ENCODE results near the gene PLXNA2.

The PLXNA2 gene

DNA sequence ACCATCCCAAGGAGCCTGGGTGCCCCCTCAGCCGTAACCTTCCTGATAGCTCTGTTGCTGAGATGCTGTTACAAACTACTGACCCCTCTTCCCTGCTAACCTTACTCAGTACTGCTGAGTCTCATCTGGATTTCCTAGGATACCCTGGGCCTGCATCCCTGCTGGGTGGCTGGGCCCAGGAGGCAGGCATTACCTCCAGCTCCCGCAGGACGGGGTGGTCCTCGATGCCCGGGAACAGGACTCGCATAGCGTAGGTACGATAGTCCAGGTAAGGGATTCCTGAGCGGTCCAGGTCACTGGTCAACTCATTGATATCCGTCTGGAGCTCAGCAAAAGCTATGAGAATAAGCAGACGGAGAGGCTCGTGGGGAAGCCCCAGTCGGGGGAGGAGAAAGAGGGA is 201.3 kb downstream of the PLXNA2 start:
- DNase-seq (ENCODE audit: low read depth in 2 of 2): no peak

GRCh38 chr1:208042041-208042615 is 202.1 kb downstream of the PLXNA2 start:
- no peak for DNase-seq (ENCODE audit: low read depth in 2 of 2)

DNA sequence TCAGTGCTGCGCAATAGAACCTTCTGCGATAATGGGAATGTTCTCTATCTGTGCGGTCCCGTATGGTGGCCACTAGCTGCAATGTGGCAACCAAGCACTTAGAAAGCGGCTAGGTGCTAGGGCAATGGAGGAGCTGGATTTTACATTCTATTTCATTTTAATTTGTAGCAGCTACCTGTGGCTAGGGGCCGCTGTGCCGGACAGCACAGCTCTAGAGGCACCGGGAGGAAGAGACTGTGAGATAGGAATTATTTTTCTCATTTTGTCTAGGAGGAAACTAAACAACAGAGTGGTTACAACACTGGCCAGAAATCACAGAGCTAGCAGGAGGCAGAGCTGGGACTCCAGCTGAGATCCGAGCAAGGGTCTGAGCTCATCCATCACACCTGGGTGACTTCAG is 202.7 kb downstream of the PLXNA2 start:
- DNase-seq (ENCODE audit: low read depth in 2 of 2): no peak

DNA sequence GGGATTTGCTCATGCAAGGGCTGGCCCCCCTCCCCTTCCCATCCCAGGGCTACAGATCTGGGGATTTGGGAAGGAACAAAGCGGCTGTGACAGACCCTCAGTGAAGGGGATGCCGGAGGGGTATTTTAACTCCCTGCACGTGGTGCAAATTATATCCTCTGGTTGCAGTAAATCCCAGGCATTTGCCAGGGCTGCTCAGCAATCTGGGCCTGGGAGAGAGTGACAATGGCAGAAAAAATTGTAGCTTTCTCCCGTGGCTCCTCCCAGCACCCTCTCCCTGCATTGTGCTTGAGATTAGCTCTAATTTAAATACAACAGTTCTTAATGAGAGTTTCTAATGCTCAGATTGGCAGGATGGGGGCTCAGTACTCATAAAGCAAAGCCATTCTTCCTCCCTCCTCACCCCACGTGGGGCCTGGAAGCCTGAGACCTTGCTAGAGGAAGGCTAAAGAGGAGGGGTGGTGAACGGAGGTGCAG is 203.3 kb downstream of the PLXNA2 start:
- no peak for DNase-seq (ENCODE audit: low read depth in 2 of 2)

- no peak for DNase-seq (ENCODE audit: low read depth in 2 of 2)
Measured at GRCh38 chr1:208039536-208040332, 204.4 kb downstream of the PLXNA2 start.

DNA sequence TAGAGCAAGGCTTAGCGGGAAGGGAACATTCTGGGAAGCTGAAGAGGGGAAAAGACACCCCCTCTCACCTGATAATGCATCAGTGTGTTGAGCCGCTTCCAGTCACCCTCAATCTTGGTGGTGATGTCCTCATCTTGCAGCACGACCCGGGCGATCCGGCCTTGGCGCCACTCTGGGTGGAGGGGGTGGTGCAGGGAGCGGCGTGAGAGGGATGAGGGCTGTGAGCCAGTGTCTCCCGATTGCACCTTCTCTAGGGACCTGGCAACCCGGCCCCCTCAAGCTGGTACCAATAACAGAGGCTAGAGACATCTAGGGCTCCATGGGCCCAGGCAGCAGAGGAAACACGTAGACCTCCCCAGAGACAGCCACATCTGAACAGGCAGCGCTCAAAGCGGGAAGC is 205.9 kb downstream of the PLXNA2 start:
- DNase-seq (ENCODE audit: low read depth in 2 of 2): no peak

- no peak for DNase-seq (ENCODE audit: low read depth in 2 of 2)
Measured at GRCh38 chr1:208036918-208037766, 207.0 kb downstream of the PLXNA2 start.

- no peak for DNase-seq (ENCODE audit: low read depth in 2 of 2)
Measured at GRCh38 chr1:208036106-208036808, 207.9 kb downstream of the PLXNA2 start.

- no peak for DNase-seq (ENCODE audit: low read depth in 2 of 2)
Measured at GRCh38 chr1:208034135-208034534, 210.0 kb downstream of the PLXNA2 start.

DNA sequence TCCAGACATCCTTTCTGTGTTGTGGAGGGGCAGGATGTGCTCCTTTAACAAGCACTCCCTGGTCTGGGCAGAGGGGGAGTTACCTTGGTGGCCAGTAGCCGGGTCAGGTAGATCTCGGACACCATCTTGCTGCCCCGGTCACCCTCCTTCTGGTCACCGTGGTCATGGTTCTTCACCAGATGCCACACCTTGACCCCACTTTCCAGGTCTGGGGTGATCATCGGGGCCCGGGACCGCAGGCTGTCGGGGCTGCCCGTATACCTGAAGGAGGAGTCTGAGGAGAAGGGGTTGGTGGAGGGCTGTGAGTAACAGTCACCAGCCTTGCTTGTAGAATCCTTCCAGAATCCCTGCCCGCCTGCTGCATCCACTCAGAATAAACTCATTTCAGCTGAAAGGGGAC is 210.9 kb downstream of the PLXNA2 start:
- no peak for DNase-seq (ENCODE audit: low read depth in 2 of 2)

GRCh38 chr1:208031932-208032320 is 212.3 kb downstream of the PLXNA2 start:
- DNase-seq (ENCODE audit: low read depth in 2 of 2): no peak

DNA sequence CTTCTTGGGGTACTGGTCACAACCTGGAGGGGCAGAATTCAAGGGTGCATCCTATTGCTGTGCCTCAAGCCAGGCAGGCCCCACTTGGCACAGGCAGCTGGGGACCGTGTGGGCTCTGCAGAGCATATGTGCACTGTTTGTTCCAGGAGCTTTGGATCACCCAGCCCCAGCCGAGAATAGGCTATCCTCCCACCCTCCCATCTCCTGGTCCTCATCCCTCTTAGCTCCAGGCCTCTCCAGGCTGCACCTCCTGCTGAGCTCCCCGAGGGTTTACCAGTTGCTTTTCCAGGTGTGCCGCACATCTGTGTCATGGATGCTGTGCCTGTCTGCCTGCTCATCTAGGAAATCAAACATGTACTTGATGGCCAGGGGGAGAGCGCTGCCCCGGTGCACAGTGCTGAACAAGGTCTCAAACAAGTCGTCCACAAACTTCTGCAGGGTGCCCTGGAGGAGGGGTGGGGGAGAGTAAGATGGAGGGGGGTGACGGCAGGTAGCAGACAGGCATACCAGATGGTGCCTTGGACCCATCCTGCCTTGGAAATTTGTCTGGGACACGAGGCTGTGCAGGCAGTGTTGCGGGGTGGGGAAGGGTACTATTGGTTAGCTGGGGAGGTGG is 212.8 kb downstream of the PLXNA2 start:
- DNase-seq (ENCODE audit: low read depth in 2 of 2): no peak

DNA sequence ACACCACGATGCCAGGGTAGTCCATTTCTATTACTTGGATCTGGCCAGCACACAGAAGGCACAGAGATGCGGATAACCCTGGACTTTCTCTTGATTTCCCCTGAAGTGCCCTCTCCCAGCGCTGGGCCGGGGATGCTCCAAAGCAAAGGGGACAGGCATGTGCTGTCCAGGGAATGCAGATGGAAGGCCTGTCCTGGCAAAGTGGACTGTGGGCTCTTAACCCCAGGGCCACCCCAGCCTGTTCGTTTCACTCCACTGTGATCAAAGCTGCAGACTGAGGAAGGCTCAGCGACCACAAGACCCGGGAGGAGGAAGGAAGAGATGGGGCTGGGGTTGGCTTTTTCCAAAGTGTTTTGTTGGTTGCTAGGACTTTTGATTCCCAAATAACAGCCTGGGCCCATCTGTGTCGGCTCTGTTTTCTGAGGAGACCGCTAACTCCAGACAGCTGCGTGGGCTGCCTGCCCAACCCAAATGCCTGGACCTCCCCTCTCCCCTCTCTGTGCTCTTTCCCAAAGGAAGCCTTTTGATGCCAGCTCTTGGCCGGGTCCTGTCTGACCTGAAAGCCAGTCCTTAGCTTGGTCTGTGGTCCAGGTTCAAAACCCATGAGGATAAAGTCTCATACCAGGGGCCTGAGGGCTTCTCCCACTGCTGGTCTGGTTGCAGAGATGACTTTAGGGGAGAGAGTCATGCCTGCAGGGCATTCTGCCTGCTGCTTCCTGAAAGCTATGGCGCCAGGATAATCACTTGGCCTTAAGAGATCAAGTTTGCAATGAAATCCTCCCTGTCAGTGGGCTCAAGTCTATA is 213.7 kb downstream of the PLXNA2 start:
- DNase-seq (ENCODE audit: low read depth in 2 of 2): no peak

- DNase-seq (ENCODE audit: low read depth in 2 of 2): no peak
Measured at GRCh38 chr1:208029381-208030287, 214.6 kb downstream of the PLXNA2 start.

- no peak for DNase-seq (ENCODE audit: low read depth in 2 of 2)
Measured at GRCh38 chr1:208028526-208028925, 215.7 kb downstream of the PLXNA2 start.

GRCh38 chr1:208027861-208028260 is 216.3 kb downstream of the PLXNA2 start:
- no peak for DNase-seq (ENCODE audit: low read depth in 2 of 2)

GRCh38 chr1:208026880-208027438 is 217.2 kb downstream of the PLXNA2 start:
- DNase-seq (ENCODE audit: low read depth in 2 of 2): no peak

- no peak for DNase-seq (ENCODE audit: low read depth in 2 of 2)
Measured at GRCh38 chr1:208025031-208025430, 219.2 kb downstream of the PLXNA2 start.

GRCh38 chr1:208024406-208024805 is 219.8 kb downstream of the PLXNA2 start:
- no peak for DNase-seq (ENCODE audit: low read depth in 2 of 2)
